Smooth muscle cell of the brain vasculature (primary cell): Measurements from ENCODE around the gene CDKN2B-AS1.

ENCODE experiments used
- DNase-seq: peaks from one replicate; pipeline ENCODE4 v3.0.0-alpha.2; 2012; ENCODE audit warnings: low read depth, low spot score

The CDKN2B-AS1 gene

GRCh38 chr9:22154064-22154463, 159.5 kb downstream of the CDKN2B-AS1 start:
- no peak for DNase-seq

DNA sequence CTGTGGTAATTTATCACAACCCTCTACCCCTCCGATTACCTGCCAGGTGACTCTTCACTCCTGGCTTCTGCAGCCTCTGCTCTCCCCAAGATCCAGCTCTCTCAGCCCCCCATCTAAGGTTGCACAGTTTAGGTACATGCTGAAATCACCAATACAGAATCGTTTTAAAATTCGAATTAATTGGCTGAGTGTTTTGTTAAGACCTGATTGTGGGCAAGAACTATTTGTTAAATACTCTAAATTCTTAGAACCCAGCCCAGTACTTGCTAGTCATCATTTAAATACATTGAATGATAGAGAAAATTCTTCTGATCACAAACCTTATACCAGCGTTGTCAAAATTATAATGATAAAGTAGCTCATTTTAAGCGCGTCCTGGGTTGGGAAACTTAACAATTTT, 162.0 kb downstream of the CDKN2B-AS1 start:
- no peak for DNase-seq

- no peak for DNase-seq
These were observed 162.7 kb downstream of the CDKN2B-AS1 start for GRCh38 chr9:22157276-22157675.

GRCh38 chr9:22157828-22158227, 163.2 kb downstream of the CDKN2B-AS1 start:
- no peak for DNase-seq

- no peak for DNase-seq
These were observed 163.7 kb downstream of the CDKN2B-AS1 start for GRCh38 chr9:22158271-22158670.

GRCh38 chr9:22158927-22159346, 164.3 kb downstream of the CDKN2B-AS1 start:
- no peak for DNase-seq

DNA sequence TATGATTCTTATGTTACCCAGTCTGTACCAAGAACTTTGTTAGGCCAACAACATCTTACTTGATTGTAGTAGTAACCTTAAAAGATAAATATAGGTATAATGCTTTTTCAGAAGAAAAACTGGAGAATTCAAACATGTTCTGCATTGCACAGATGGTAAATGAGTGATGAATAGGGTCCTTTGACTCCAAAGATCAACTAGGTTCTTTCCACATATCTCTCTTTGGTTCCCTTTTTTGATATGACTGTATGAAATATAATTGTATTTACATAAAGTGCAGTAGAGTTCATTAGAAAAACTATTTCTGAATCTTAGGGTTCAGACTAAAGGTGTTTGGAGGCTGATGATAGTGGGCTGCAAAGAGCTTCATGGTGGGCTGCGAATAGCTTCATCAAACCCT, 165.0 kb downstream of the CDKN2B-AS1 start:
- DNase-seq, result no peak

GRCh38 chr9:22160221-22160620, 165.6 kb downstream of the CDKN2B-AS1 start:
- no peak for DNase-seq

DNA sequence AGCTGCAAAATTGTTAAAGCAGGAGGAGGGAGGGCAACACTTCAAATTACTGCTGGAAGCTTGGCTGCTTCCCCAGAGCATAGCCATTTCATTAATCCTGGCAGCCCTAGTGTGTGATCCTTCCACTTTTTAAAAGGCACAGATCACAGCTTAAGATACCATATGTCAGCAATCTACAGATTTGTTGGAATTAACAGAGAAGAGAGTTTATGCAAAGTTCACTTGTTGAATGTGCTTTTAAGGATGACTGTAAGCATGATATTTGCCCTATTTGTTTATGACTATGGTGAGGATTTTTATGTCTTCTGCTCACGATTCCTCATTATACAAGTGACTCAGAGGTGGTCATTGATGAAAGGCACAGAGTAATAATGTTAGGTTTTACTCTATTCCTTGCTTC, 170.6 kb downstream of the CDKN2B-AS1 start:
- DNase-seq, result no peak

DNA sequence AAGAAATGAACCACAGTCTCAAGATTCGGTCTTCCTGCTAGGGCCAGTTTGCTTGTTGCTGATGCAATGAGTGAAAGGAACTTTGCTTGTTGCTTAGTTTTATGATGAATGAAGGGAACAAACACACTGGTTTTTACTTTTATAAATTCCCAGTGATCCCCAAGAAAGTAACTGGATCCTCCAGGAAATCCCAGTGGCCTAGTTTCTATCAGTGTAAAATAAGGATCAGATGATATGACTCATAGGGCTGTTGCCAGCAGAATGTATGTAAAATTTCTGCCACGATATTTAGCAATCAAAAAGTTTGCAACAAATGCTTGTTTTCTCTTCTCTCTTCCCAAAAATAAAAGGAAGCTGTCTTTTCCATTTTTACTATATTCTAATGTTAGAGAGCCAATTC, 174.7 kb downstream of the CDKN2B-AS1 start:
- DNase-seq, result no peak

GRCh38 chr9:22169727-22170503, 175.3 kb downstream of the CDKN2B-AS1 start:
- no peak for DNase-seq
